ENCODE measurements around the gene PIAS4. TPM values are rescaled to one million over a fixed set of nuclear protein-coding genes. Genes with fewer than 3 reads are reported as not detected.

Gene PIAS4
- total and polyA plus RNA-seq, 2 of the 13 experiments (the other 11 are each of a cell fraction or from before 2014, with no cell fraction given), result 9.0 to 20.1 TPM

GRCh38 chr19:4060621-4061177, 53.2 kb downstream of the PIAS4 start (continued):
- no peak for TF ChIP-seq MTERF4 (CRISPR knock-in tag; IDR thresholded peaks at IDR 0.05)
- TF ChIP-seq SMARCC2 (IDR thresholded peaks at IDR 0.05), result no peak
- no peak for TF ChIP-seq ZC3H13 (CRISPR knock-in tag; IDR thresholded peaks at IDR 0.05)
- no peak for TF ChIP-seq ZNF282 (IDR thresholded peaks at IDR 0.05; ENCODE audit: partially characterized antibody)
- peak; percentile 79; the same call in 1 of the 2 replicates for TF ChIP-seq KDM1A (CRISPR knock-in tag; IDR thresholded peaks at IDR 0.05)
- no peak for TF ChIP-seq ZFP90 (CRISPR knock-in tag; IDR thresholded peaks at IDR 0.05; ENCODE audit: borderline replicate concordance)
- TF ChIP-seq NRL (CRISPR knock-in tag; IDR thresholded peaks at IDR 0.05; ENCODE audit: borderline replicate concordance), result peak; percentile 5; the same call in 1 of the 2 replicates
- no peak for TF ChIP-seq CC2D1A (CRISPR knock-in tag; IDR thresholded peaks at IDR 0.05)
- no peak for TF ChIP-seq KDM2A (CRISPR knock-in tag; IDR thresholded peaks at IDR 0.05; ENCODE audit: borderline replicate concordance, low read depth)
- no peak for TF ChIP-seq AFF4 (CRISPR knock-in tag; IDR thresholded peaks at IDR 0.05)
- no peak for TF ChIP-seq KLF13 (CRISPR knock-in tag; IDR thresholded peaks at IDR 0.05)
- TF ChIP-seq ZNF160 (CRISPR knock-in tag; IDR thresholded peaks at IDR 0.05), result no peak
- TF ChIP-seq ZNF704 (CRISPR knock-in tag; IDR thresholded peaks at IDR 0.05; ENCODE audit: borderline replicate concordance), result no peak
- no peak for TF ChIP-seq ZBTB20 (CRISPR knock-in tag; IDR thresholded peaks at IDR 0.05; ENCODE audit: borderline replicate concordance, low read depth)
- TF ChIP-seq ZMAT3 (CRISPR knock-in tag; conservative IDR thresholded peaks at IDR 0.05), result no peak
- TF ChIP-seq SNAPC5 (CRISPR knock-in tag; IDR thresholded peaks at IDR 0.05; ENCODE audit: borderline replicate concordance), result no peak
- peak in 1 of 2 experiments; percentile 14; a peak in 1 of 4 replicates for TF ChIP-seq HMGXB4 (CRISPR knock-in tag; IDR thresholded peaks at IDR 0.05; ENCODE audit: borderline replicate concordance in 1 of 2, low read depth in 1 of 2)
- no peak for TF ChIP-seq ZNF607 (CRISPR knock-in tag; IDR thresholded peaks at IDR 0.05; ENCODE audit: borderline replicate concordance)
- TF ChIP-seq SALL2 (CRISPR knock-in tag; IDR thresholded peaks at IDR 0.05), result 0 out of 2 replicates have a peak, but pooled peaks have one; percentile 35
- TF ChIP-seq NFYB (CRISPR knock-in tag; IDR thresholded peaks at IDR 0.05), result no peak

All from HepG2 (cell line).